ENCODE measurements around the gene CELA2B.
"Not testable (repeated sequence)": the region's sequence is repeated elsewhere in the genome, so short reads cannot be mapped to it uniquely, and the experiment has no call there.

GRCh38 chr1:15463926-15464322 lies 12.0 kb upstream of the CELA2B start:
- not testable (repeated sequence) for TF ChIP-seq SNRNP70 (optimal IDR thresholded peaks at IDR 0.05; ENCODE audit: low read depth, low read length); POLR2A (conservative IDR thresholded peaks at IDR 0.05); NR3C1 (CRISPR knock-in tag; IDR thresholded peaks at IDR 0.05); BMI1 (IDR thresholded peaks at IDR 0.05; ENCODE audit: low read length); POLR2AphosphoS5 (IDR thresholded peaks at IDR 0.05; ENCODE audit: control insufficient read depth, insufficient read depth, low read depth, low read length); PTBP1 (IDR thresholded peaks at IDR 0.05; ENCODE audit: low read depth, low read length)
- TF ChIP-seq, protein P1, sequence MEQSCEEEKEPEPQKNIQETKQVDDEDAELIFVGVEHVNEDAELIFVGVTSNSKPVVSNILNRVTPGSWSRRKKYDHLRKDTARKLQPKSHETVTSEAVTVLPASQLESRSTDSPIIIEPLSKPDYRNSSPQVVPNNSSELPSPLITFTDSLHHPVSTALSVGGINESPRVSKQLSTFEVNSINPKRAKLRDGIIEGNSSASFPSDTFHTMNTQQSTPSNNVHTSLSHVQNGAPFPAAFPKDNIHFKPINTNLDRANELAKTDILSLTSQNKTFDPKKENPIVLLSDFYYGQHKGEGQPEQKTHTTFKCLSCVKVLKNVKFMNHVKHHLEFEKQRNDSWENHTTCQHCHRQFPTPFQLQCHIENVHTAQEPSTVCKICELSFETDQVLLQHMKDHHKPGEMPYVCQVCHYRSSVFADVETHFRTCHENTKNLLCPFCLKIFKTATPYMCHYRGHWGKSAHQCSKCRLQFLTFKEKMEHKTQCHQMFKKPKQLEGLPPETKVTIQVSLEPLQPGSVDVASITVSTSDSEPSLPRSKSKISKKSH (CRISPR knock-in tag; IDR thresholded peaks at IDR 0.05), result not testable (repeated sequence)
